PC-9 (cell line): ENCODE data around the gene SKI. TPM values are rescaled to one million over a fixed set of nuclear protein-coding genes. Genes with fewer than 3 reads are reported as not detected.
A peak's percentile ranks its signal among the peaks of the same experiment; 100 is the strongest.

Source experiments
- BruUV-seq: library from RNA; stranded (reverse); fragments of 400-500 nt; replicated peaks from 2 replicates; lab custom pipeline; 2021; lab: Mats Ljungman, UMichigan
- CTCF ChIA-PET: fragments of 300-600 bp; sonication (Branson Sonifier 250); formaldehyde crosslinking; loops from one replicate; lab custom pipeline; 2022; ENCODE audit warnings: antibody characterized with exemption; lab: Charles Lee
- POLR2A ChIA-PET: fragments of 300-600 bp; sonication (Branson Sonifier 250); formaldehyde crosslinking; loops from one replicate; lab custom pipeline; 2022; ENCODE audit warnings: antibody characterized with exemption; ENCODE audit not compliant: unreplicated experiment; lab: Charles Lee
- DNase-seq, 2 experiments: peaks; one replicate each; pipeline versions ENCODE4 v3.0.0 to v3.0.0-alpha.2; 2015 to 2022; ENCODE audit warnings: mixed read lengths in 1 of 2
- H2AFZ ChIP-seq: fragments of 200-600 bp; sonication (generic); 2 replicates; pipeline ENCODE4 v1.8.1; 2017; ENCODE audit warnings: antibody characterized with exemption
- H3F3A ChIP-seq: fragments of 200-600 bp; sonication (generic); 2 replicates; pipeline ENCODE4 v1.8.1; 2017; ENCODE audit warnings: antibody characterized with exemption, mild to moderate bottlenecking, low read depth; ENCODE audit not compliant: insufficient read depth
- H3K27ac ChIP-seq: fragments of 200-600 bp; sonication (generic); 2 replicates; pipeline ENCODE4 v1.6.1; 2016; ENCODE audit warnings: mixed run types
- H3K27me3 ChIP-seq: fragments of 200-600 bp; sonication (generic); 2 replicates; pipeline ENCODE4 v1.6.1; 2016; ENCODE audit warnings: low read depth, mixed run types; ENCODE audit not compliant: insufficient read depth
- H3K36me3 ChIP-seq: fragments of 200-600 bp; sonication (generic); 2 replicates; pipeline ENCODE4 v1.6.1; 2016; ENCODE audit warnings: low read depth, mixed run types
- H3K4me1 ChIP-seq: fragments of 200-600 bp; sonication (generic); replicated peaks from 2 replicates; pipeline ENCODE4 v1.6.1; 2016; ENCODE audit warnings: mixed run types; ENCODE audit not compliant: insufficient read depth
- H3K4me2 ChIP-seq: fragments of 200-600 bp; sonication (generic); 2 replicates; pipeline ENCODE4 v1.6.1; 2017; ENCODE audit warnings: mixed run types
- H3K4me3 ChIP-seq: fragments of 200-600 bp; sonication (generic); 2 replicates; pipeline ENCODE4 v1.6.1; 2016; ENCODE audit warnings: mixed run types
- H3K79me2 ChIP-seq: fragments of 200-600 bp; sonication (generic); 2 replicates; pipeline ENCODE4 v1.6.1; 2017; ENCODE audit warnings: low read depth, mixed run types
- H3K9me2 ChIP-seq: fragments of 200-600 bp; sonication (generic); 2 replicates; pipeline ENCODE4 v1.8.1; 2017; ENCODE audit warnings: mild to moderate bottlenecking; ENCODE audit not compliant: insufficient read depth
- H3K9me3 ChIP-seq: fragments of 200-600 bp; sonication (generic); 2 replicates; pipeline ENCODE4 v1.8.1; 2016; ENCODE audit warnings: low read depth; ENCODE audit not compliant: insufficient read depth
- H4K20me1 ChIP-seq: fragments of 200-600 bp; sonication (generic); 2 replicates; pipeline ENCODE4 v1.8.1; 2017; ENCODE audit not compliant: insufficient read depth
- EZH2 ChIP-seq: fragments of 200-600 bp; sonication (generic); IDR thresholded peaks from 2 replicates; pipeline ENCODE4 v1.8.0; 2017; ENCODE audit warnings: antibody characterized with exemption, low read depth
- intact Hi-C: fragments of 100-400 bp; cut with micrococcal nuclease; formaldehyde crosslinking; loops from one replicate; pipeline ENCODE4 v1.10.0; 2022; ENCODE audit not compliant: unreplicated experiment
- total RNA-seq: library from RNA; stranded (reverse); gene quantifications from 2 replicates; pipeline ENCODE4 v1.2.3, GENCODE V29; 2021
- TF ChIP-seq, protein P1 (sequence below): fragments of 200-600 bp; sonication (generic); conservative IDR thresholded peaks from 2 replicates; pipeline ENCODE4 v1.6.1; 2017; ENCODE audit warnings: mixed run types, antibody characterized with exemption, mild to moderate bottlenecking, moderate library complexity

Gene SKI
- total RNA-seq, 1 experiment from 2014 or later: 36.2 TPM

DNA sequence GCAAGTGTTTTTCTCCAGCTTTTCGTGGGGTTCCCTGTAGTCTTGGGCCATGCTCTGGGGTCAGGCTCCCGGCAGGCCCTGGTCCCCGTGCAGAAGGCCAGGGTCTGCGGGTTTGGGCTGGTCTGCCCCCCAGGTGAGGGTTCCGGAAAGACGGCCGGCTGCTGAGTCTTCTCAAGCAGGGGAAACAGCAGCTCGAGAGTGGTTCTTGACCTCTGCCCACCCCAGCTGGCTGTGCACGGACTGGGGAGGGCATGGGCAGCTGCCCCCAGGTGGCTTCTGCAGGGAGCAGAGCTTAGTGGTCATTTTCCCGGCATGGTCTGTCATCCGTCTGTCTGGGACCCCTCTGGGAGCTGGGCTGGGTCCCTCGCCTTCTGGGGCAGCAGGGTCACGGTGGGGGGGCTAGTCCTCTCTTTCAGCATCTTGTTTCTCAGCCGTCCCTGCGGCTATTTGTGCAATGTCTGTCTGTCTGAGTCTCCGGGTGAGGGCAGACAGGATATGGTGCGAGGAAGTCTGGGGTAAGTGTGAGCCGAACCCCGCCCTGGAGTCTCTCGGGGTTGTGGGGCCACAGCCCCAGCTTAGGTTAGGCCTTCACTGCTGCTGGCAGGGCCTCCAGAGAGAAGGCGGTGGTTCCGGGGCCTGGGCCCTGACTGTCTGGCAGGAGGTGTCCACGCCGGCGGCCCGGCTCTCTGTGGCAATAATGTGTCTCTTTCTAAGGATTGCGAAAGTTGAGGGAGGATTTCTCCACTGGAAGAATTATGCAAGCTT is 6.1 kb downstream of the SKI start:
- Histone ChIP-seq H3K9me3 (no peaks in the 10 kb centered on the region), H3K79me2 (peaks cover 100% of the 10 kb centered on the region), H3K27me3 (no peaks in the 10 kb centered on the region), H3K4me3 (peak overlapping the region; percentile 47; the same call in 1 of the 2 replicates), H4K20me1 (peaks cover 94% of the 10 kb centered on the region), H3K4me1 (peaks cover 52% of the 10 kb centered on the region), H3K27ac (peak overlapping the region; percentile 68), H3F3A (peaks cover 29% of the 10 kb centered on the region), H3K36me3 (no peaks in the 10 kb centered on the region), H2AFZ (no peak overlapping the region), H3K9me2 (no peaks in the 10 kb centered on the region), H3K4me2 (peak overlapping the region; percentile 99)
- no TSS peak for BruUV-seq
- peak; percentile 73 to 85 for DNase-seq
- POLR2A ChIA-PET: interaction anchor here (0.6 to 1.6 kb wide), 6 partner anchors 35 to 1330 kb away, joined by 3 to 13 read pairs (median 5); no protein-coding TSS in a partner anchor
- CTCF ChIA-PET: interaction anchor here (0.8 kb wide), 1 partner anchor 56 kb away, joined by 4 read pairs; no protein-coding TSS in a partner anchor
- intact Hi-C loops: loop anchor here (1.0 to 5.0 kb wide), 2 partner anchors 37 to 56 kb away; no protein-coding TSS in a partner anchor
- TF ChIP-seq, protein P1, sequence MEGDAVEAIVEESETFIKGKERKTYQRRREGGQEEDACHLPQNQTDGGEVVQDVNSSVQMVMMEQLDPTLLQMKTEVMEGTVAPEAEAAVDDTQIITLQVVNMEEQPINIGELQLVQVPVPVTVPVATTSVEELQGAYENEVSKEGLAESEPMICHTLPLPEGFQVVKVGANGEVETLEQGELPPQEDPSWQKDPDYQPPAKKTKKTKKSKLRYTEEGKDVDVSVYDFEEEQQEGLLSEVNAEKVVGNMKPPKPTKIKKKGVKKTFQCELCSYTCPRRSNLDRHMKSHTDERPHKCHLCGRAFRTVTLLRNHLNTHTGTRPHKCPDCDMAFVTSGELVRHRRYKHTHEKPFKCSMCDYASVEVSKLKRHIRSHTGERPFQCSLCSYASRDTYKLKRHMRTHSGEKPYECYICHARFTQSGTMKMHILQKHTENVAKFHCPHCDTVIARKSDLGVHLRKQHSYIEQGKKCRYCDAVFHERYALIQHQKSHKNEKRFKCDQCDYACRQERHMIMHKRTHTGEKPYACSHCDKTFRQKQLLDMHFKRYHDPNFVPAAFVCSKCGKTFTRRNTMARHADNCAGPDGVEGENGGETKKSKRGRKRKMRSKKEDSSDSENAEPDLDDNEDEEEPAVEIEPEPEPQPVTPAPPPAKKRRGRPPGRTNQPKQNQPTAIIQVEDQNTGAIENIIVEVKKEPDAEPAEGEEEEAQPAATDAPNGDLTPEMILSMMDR: no peak
- TF ChIP-seq EZH2: no peak

GRCh38 chr1:2234762-2235113 is 6.6 kb downstream of the SKI start:
- peak overlapping the region; percentile 99 for H3K4me2 ChIP-seq
- BruUV-seq: no TSS peak
- peaks cover 100% of the 10 kb centered on the region for H3K79me2 ChIP-seq
- no peak overlapping the region for H2AFZ ChIP-seq
- peak overlapping the region; percentile 68 for H3K27ac ChIP-seq
- H3K4me1 ChIP-seq: peaks cover 52% of the 10 kb centered on the region
- DNase-seq: peak in 1 of 2 experiments; percentile 46
- no peaks in the 10 kb centered on the region for H3K9me2 ChIP-seq
- H3K36me3 ChIP-seq: no peaks in the 10 kb centered on the region
- peaks cover 94% of the 10 kb centered on the region for H4K20me1 ChIP-seq
- peaks cover 29% of the 10 kb centered on the region for H3F3A ChIP-seq
- TF ChIP-seq EZH2: no peak
- TF ChIP-seq, protein P1: no peak
- no peaks in the 10 kb centered on the region for H3K9me3 ChIP-seq
- CTCF ChIA-PET: no interaction called here
- intact Hi-C loops: loop anchor here (1.0 to 5.0 kb wide), 2 partner anchors 37 to 56 kb away; no protein-coding TSS in a partner anchor
- POLR2A ChIA-PET: interaction anchor here (0.6 to 1.6 kb wide), 6 partner anchors 35 to 1329 kb away, joined by 3 to 13 read pairs (median 5); no protein-coding TSS in a partner anchor
- H3K27me3 ChIP-seq: no peaks in the 10 kb centered on the region
- peak overlapping the region; percentile 47; the same call in 1 of the 2 replicates for H3K4me3 ChIP-seq

- Histone ChIP-seq H3F3A (peaks cover 29% of the 10 kb centered on the region), H2AFZ (no peak overlapping the region), H3K27ac (peak overlapping the region; percentile 68), H4K20me1 (peaks cover 94% of the 10 kb centered on the region), H3K9me2 (no peaks in the 10 kb centered on the region), H3K9me3 (no peaks in the 10 kb centered on the region), H3K4me2 (peak overlapping the region; percentile 99), H3K79me2 (peaks cover 100% of the 10 kb centered on the region), H3K4me3 (peak overlapping the region; percentile 47; the same call in 1 of the 2 replicates), H3K36me3 (0 out of 2 replicates have a peak, but pooled peaks cover 2% of the 10 kb centered on the region), H3K4me1 (peaks cover 52% of the 10 kb centered on the region), H3K27me3 (no peaks in the 10 kb centered on the region)
- POLR2A ChIA-PET: no interaction called here
- CTCF ChIA-PET: no interaction called here
- TF ChIP-seq, protein P1: no peak
- no peak for TF ChIP-seq EZH2
- DNase-seq: no peak
- no TSS peak for BruUV-seq
- intact Hi-C loops: no loop called here
Measured at GRCh38 chr1:2235300-2235998, 7.3 kb downstream of the SKI start.
